HG02678 (cell line): ENCODE data around the gene MCTP2.
"Not testable (repeated sequence)": the region's sequence is repeated elsewhere in the genome, so short reads cannot be mapped to it uniquely, and the experiment has no call there.

Experiments
- ATAC-seq: cut with Tn5 transposase; IDR thresholded peaks from one replicate; pipeline ENCODE4 v1.9.1; 2021; ENCODE audit warnings: mild to moderate bottlenecking, moderate library complexity; ENCODE audit not compliant: unreplicated experiment

The MCTP2 gene

DNA sequence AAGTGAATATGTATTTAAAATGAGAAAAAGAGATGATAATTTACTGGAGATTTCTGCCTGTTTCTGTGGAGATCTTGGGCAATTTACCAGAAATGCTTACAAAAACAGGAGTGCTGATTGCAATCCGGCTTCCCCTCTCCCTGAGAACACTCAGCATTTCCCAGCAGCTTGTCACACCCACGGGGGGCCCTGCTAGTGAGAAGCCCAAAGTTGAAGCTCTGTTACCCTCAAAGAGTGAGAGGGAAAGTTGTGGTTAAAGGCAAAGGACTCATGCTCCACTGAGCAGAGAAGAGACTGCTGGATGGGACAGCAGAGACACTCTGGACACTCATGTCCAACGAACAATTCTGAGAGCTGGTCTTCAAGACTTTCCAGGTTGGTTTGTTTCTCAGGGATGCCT, 2.9 kb downstream of the MCTP2 start:
- ATAC-seq = no peak

DNA sequence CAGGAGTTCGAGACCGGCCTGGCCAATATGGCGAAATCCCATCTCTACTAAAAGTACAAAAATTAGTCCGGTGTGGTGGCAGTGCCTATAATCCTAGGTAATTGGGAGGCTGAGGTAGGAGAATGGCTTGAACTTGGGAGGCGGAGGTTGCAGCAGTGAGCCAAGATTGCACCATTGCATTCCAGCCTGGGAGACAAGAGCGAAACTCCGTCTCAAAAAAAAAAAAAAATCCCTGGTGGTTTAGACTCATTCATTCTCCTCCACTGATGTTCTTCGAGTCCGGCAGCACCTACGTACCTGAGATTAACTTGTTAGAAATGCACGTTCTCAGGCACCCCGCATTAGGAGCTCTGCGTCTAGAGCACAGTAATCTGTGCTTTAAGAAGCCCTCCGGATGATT, 3.7 kb downstream of the MCTP2 start:
- ATAC-seq = no peak

DNA sequence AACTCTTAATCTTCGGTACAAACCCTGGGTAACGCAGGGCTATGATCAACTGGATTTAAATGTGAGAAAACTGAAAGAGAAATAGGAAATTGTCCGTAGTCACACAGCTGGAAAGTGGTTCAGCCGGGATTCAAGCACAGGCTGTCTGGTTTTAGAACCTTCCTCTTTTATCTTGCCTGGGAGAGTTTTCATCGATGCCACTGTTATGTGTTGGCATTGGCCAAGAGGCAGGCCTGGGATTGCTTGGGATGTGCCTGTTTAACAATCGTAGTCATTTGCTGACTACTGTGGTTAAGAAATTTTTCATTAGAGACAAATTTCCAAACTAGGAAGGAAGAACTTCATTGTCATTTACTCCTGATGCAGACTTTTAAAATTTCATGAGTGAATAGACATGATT, 4.3 kb downstream of the MCTP2 start:
- ATAC-seq = no peak

DNA sequence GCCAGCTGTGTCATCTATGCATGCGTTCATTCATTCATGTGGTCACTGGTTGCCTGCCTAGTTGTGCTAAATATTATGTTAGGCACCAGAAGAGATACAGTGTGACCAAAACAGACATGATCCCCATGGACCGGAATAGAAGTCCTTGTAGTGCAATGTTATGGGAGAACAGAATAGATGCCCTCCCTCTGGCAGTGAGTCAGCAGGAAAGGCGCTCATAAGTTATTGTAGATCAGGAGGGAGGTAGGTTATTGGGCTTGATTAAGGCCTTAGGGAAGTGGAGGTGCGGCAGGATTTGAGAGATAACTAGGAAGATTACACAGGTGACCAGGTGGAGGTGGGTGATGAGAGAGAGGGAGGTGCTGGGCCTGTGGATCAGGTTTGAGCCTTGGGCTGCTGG, 5.2 kb downstream of the MCTP2 start:
- no peak for ATAC-seq

DNA sequence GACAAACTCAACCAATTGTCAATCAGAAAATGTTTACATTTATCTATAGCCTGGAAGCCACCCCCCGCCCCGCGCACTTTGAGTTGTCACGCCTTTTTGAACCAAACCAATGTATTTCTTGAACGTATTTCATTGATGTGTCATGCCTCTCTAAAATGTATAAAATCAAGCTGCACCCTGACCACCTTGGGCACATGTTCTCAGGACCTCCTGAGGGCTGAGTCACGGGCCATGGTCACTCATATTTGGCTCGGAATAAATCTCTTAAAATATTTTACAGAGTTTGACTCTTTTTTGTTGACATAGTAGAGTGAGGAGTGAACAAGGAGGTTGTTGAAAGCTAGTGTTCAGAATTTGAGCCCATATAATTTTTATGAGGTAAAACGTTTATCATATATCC, 6.5 kb downstream of the MCTP2 start:
- ATAC-seq = no peak

DNA sequence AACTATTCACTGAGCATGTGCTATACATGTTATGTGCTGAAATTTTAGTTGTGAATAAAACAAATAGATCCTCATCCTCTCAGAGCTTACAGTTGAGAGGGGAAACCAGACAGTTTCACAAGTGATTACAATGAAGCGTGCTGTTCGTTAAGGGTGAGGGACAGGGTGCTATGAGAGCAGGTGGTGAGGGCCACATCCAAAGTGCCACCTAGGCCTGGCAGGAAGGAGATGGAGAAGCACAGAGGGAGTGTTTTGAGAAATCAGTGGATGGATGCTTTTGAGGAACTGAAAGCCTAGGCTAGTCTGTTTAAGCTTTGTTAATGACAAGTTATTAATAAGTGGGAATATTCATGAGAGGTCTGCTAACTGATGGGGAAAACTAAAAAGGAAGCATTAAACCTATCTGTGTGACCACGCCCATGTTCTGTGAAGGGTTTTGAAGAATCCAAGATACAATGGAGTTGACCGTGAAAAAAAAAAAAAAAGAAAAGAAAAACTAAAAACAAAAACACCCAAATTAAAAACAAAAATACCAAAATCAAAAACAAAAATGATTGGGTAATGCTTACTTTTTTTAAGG, 7.3 kb downstream of the MCTP2 start:
- ATAC-seq = peak; percentile 72

DNA sequence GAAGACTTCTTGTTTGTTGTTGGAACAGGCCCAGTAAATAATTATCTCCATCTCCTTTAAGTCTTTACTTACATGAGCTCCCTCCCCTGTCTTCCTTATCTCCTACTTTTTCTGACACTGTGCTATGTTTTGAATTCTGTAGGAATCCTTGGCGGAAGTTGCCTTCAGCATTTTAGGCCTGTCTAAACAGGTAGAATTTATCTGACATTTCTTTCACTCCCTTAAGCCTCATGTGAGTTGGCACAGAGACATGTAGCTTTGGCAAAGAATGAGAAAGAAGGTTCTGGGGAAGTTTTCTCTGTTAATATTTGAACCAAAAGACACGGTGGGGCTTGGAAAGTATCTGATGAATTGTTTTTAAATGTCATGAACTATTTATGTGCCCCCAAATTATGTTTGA, 8.1 kb downstream of the MCTP2 start:
- no peak for ATAC-seq

DNA sequence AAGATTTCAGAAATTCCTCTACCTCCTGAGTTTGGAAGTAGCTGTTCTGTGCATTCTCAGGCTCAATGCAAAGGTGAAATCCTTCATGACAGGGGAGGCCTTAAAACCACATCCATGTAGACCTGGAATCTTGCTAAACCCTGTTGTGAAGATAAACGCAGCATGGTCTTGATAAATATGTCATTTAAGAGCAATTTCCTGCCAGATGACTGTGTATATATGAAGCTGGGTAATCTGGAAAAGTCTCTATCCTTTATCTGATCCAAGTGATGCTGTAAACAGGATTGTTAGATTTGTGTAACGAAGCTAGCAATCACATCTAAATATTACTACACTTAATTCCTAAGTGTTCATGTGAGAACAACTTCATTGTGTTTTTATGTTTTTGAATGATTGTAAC, 9.1 kb downstream of the MCTP2 start:
- ATAC-seq = no peak

DNA sequence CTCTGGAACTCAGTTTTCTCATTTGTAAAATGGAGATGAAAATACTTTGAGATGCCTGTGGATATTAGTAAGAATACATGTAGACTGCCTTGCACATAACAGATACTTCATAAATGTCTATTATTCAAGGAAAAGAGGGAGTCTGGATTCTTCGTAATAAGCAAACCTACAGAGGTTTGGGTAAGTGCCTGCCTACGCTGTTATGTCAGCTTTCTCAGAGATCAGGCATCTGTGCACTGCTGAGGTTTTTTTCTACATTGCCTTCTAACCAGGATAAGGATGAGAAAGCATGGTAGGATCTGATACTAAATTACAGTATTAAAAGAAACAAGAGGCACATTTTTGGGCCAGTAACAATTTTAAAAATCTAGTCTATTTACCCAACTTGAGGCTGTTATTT, 10.9 kb downstream of the MCTP2 start:
- no peak for ATAC-seq

DNA sequence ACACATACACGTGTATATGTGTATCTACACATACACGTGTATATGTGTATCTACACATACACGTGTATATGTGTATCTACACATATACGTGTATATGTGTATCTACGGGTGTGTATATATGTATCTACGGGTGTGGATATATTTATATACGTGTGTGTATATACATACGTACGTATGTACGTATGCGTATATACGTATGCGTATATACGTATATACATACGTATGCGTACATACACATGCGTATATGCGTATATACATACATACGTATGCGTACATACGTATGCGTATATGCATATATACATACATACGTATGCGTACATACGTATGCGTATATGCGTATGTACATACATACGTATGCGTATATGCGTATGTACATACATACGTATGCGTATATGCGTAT, 11.6 kb downstream of the MCTP2 start:
- ATAC-seq = not testable (repeated sequence)

DNA sequence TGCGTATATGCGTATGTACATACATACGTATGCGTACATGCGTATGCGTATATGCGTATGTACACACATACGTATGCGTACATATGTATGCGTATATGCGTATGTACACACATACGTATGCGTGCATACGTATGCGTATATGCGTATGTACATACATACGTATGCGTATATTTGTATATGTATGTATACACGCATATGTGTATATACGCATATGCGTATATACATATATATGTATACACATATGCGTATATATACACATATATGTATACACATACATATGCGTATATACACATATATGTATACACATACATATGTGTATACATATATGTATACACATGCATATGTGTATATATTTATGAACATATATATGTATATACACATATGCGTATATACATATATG, 12.1 kb downstream of the MCTP2 start:
- ATAC-seq = no peak

DNA sequence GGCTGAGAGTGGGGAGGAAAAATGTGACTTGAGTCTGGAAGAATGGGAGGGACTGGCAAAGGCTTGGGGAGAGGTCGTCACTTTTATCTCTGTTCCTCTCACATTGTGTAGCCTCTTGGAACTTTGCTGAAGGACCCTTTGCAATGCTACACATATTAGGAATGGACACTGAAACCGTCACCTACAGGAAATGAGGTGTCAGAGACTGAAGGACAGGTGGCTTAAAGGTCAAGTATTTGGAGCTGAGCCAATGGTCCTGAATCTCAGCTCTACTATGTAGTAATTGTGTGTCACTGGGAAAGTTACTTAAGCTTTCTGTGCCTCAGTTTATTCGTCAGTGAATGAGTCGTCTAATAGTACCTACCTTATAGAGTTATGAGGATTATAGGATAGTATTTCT, 14.7 kb downstream of the MCTP2 start:
- ATAC-seq = no peak

DNA sequence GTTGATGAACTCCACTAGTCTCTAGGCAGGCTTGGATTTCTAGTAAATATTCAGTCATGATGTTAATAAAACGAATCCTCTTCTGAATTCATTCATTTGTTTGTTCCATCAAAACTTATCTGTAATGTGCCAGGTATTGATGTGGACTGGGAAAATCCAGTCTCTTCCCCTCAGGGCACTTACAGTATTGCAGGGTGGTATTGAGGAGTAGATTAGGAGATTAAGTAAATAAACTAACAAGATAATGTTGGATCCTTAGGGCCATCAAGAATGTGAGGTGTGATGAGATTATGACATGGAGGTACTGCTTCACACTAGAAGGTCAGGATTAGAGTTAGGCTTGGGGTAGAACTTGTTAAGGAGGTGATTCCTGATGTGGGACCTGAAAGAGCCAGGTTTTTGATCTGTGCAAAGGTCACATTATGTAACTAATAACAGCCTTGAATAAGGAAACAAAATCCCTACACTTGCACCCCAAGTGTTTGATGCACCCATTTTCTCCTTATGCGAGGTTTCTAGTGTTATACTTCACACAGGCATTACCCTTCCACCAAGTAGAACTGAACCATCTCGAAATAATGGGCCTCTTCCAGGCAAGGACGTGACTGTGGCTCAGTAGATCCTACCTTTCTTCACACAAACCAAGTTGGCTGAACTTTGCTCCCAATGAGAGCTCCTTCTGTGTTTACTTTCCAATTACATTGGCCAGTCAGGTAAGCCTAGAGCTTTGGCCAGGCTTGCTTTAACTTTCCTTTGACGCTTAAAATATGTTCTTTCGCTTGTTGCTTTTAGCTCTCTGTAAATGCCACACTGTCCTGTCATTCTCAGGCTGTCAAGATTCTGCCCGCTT, 16.7 kb downstream of the MCTP2 start:
- ATAC-seq = no peak

DNA sequence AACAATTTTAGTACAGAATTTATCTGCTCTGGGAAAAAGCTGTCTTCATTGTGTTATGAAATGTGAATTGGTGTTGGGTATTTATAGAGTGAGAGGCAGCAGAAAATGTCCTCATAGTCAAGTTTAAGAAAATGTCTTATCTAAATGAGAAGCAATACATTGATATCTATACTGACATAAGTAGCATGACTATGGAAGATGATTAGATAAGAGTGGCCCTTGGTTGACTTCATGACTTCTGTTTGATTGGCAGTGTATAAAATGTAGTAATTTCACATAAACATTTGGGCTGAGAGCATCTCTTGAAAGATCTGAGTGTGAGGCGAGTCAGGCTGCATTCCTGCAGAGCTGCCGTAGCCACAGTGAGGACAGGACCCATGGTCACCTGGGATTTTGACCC, 19.4 kb downstream of the MCTP2 start:
- ATAC-seq = no peak

DNA sequence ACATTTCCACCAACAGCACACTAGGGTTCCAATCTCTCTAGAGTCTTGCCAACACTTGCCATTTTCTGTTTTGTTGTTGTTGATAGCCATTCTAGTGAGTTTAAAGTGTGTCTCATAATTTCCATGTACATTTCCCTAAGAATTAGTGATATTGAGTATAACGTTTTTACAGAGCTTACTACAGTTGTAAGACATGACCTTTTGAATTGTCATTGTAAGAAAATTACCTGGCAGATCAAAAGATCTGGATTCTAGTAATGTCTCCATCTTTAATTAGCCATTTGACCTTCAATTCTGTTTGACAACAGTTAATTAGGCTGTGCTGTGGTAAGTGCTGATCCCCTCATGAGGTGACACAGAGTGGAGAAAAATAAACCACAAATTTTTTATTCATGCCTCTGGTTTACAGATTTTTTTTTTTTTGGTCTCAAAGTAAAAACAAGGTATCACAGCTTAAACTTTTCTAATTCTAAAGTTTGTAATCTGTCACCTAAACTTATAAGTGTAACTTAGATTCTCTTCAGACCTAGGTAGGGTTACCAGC, 20.9 kb downstream of the MCTP2 start:
- no peak for ATAC-seq

DNA sequence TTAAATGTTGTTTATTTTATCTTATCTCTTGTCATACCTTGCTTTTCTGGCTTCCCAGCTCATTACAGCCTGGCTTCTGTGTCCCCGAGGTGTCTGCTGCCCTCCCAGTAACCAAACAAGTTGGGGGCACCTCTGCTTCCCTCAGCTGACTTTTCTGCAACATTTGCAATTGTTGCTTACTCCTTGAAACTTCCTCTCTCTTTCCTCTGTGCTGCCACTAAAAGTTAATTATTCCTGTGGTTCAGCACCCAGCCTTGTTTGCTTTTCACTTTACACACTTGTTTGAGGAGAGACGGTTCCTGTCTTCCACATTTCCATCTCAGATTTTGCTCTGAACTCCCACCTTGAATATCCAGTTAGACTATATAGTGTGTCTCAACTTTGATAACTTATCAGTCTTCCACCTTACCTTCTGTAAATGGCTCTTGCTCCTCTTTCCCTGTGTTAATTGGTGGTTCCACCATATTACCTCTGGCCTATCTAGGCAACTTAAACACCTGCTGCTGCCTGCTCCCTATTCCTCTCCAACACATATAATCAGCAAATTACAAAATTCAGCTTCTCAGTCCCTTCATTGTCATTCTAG, 21.6 kb downstream of the MCTP2 start:
- ATAC-seq = no peak

DNA sequence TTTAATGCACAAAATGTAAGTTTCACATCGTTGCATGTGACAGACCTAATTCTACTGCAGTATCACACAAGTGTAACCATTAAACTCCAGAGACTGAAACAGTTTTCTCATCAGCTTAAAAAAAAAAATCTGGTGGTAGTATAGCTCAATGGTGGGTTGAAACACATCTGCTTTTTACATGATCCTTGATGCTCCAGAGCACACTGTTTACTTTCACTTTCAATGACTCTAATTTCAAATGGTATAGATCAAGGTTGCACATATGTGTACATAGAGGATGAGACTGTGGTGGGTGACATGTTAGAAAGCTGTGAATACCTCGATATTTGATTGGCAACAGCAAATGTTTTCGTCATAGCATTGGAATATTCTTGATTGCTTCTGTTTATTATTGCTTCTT, 22.4 kb downstream of the MCTP2 start:
- peak; percentile 37 for ATAC-seq

DNA sequence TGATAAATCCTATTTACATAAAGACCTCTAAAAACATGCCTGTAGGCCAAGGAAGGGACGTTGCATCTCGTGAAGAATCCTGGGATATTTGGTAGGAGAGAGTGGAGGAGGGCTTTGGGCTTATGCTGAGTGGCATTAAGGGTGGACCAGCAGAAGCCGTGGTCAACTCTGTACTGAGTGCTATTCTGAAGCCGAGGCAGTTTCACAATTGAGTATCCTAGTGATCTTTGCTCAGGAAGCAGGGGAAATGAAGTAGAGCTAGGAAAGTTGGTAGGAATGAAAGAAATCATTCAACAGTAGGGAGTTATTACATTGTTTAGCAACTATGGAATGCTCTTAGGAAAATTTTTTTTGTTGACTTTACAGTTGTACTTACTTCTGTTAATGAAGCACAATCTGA, 24.2 kb downstream of the MCTP2 start:
- ATAC-seq = no peak

DNA sequence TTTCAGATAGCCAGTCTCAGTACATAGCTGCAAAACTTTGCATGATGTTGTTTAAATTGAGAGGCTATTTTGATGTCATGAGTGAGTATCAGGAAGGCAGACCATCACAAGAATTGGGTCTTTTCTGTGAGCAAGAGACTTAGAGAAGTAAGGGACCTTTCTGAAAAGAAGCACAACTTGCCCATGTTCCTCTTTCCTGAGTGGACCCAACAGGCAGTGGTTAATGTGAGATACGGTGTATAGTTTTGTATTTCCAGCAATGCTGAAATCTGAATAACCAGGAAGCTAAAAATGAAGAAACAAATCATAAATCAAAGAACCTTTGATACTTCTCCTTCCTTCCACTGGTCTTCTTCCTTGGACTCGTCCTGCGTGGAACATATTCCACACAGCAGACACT, 25.1 kb downstream of the MCTP2 start:
- no peak for ATAC-seq

DNA sequence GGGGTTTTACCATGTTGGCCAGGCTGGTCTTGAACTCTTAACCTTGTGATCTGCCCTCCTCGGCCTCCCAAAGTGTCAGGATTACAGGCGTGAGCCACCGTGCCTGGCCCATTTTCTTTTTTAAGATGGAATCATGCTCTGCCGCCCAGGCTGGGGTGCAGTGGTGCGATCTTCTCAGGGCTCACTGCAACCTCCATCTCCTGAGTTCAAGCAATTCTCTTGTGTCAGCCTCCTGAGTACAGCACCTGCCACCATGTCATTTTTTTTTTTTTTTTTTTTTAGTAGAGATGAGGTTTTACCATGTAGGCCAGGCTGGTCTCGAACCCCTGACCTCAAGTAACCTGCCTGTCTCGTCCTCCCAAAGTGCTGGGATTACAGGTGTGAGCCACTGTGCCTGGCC, 26.4 kb downstream of the MCTP2 start:
- peak; percentile 7 for ATAC-seq

DNA sequence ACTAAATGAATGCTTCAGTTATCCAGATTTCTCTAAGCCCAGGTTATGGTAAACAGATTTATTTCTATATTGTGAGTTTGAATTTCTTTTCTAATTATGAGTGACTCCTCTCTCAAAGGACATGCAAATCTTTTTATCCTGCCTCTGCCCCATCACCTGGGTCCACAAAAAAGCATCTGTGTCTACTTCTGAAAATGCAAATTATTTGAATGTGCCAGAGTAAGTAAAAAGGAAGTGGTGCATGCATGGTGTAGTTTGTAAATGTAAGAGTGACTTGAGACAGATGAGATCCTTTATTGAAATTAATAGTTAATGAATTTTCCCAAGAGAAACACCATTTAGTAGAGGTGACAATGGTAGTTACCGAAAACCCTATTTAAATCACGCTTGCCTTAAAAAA, 26.9 kb downstream of the MCTP2 start:
- peak; percentile 57 for ATAC-seq

DNA sequence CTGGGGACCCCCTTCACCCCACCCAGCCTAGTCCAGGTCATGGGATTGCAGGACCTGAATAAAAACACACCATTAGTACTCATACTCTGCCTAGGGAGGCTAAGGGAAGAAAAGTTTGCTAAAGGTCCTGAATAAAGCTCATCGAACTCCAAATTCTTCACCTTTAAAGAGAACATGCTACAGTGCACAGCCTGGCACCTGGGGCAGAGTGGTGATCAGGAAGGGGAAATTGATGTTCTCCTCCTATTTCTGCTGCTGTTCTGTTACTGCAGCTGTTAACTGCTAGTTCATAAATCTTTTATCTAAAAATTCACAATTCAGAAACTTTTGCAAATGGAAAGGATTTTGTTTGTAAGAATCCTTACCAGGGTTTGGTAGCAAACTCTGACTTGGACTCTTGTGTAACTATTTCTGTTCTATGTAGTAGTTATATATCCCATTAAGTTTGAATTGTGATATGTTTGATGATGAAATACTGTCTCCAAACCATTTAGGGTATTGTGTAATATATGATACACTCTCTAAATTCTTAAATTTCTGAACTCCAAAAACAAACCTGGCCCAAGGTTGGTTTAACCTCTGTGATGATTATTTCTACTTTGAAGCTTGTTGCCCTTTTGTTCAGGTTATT, 27.9 kb downstream of the MCTP2 start:
- no peak for ATAC-seq
